ENCODE results near the gene SYNPR.

DNA sequence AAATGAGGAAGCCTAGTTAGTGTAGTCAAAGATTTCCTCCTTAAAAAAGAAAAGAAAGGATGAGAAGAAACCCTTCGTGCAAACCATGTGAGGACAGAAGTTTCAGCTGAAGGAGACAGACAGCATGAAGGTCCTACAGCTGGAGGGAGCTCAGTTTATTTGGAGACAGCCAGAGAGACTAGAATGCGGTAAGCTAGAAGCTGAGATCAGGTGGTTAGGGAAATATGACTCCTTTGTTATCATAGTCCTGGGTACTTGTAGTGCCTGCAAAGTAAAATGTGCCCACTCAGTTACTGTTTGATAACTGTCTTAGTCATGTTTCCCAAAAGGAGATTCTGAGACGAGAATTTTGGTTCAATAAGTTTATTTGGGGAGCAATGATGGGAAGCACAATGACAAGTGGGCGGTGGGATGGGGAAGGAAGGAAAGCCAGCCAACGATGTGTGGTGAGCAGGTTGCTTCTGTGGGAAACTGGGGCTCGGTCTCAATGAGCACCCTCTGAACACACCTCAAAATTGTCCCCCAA lies 195.6 kb downstream of the SYNPR start:
- TF ChIP-seq, protein P1, sequence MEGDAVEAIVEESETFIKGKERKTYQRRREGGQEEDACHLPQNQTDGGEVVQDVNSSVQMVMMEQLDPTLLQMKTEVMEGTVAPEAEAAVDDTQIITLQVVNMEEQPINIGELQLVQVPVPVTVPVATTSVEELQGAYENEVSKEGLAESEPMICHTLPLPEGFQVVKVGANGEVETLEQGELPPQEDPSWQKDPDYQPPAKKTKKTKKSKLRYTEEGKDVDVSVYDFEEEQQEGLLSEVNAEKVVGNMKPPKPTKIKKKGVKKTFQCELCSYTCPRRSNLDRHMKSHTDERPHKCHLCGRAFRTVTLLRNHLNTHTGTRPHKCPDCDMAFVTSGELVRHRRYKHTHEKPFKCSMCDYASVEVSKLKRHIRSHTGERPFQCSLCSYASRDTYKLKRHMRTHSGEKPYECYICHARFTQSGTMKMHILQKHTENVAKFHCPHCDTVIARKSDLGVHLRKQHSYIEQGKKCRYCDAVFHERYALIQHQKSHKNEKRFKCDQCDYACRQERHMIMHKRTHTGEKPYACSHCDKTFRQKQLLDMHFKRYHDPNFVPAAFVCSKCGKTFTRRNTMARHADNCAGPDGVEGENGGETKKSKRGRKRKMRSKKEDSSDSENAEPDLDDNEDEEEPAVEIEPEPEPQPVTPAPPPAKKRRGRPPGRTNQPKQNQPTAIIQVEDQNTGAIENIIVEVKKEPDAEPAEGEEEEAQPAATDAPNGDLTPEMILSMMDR (conservative IDR thresholded peaks at IDR 0.05; ENCODE audit: low read depth, low read length), result no peak
- TF ChIP-seq EZH2phosphoT487 (IDR thresholded peaks at IDR 0.05; ENCODE audit: borderline replicate concordance, low read length), result no peak
- TF ChIP-seq EZH2 (IDR thresholded peaks at IDR 0.05; ENCODE audit: low read length, unreplicated experiment), result no peak

Data from PC-3 (cell line).